A673 (cell line): ENCODE measurements around the gene PGLYRP3. TPM values are rescaled to one million over a fixed set of nuclear protein-coding genes. Genes with fewer than 3 reads are reported as not detected.

ENCODE experiments used
- BruUV-seq: library from RNA; stranded (reverse); fragments of 400-500 nt; replicated peaks from 2 replicates; lab custom pipeline; 2021; lab: Mats Ljungman, UMichigan
- CTCF ChIA-PET: fragments of 300-600 bp; sonication (Branson Sonifier 250); formaldehyde crosslinking; loops from one replicate; lab custom pipeline; 2022; ENCODE audit warnings: antibody characterized with exemption; lab: Charles Lee
- POLR2A ChIA-PET: fragments of 300-600 bp; sonication (Branson Sonifier 250); formaldehyde crosslinking; loops from one replicate; lab custom pipeline; 2022; ENCODE audit warnings: antibody characterized with exemption; ENCODE audit not compliant: low non-redundant PET; lab: Charles Lee
- DNase-seq: peaks from one replicate; pipeline ENCODE4 v3.0.0-alpha.2; 2015; ENCODE audit warnings: low spot score
- H3K27ac ChIP-seq: fragments of 200-600 bp; sonication (generic); 2 replicates; pipeline ENCODE4 v1.5.1; 2016; ENCODE audit warnings: mixed run types, low read depth, mild to moderate bottlenecking, mixed read lengths, antibody characterized with exemption, low read length; ENCODE audit not compliant: poor library complexity, severe bottlenecking
- H3K27me3 ChIP-seq: fragments of 200-600 bp; sonication (generic); replicated peaks from 2 replicates; pipeline ENCODE4 v1.6.1; 2017; ENCODE audit warnings: mixed run types, low read depth, mild to moderate bottlenecking, mixed read lengths, antibody characterized with exemption, low read length; ENCODE audit not compliant: insufficient read depth, poor library complexity
- H3K36me3 ChIP-seq: fragments of 200-600 bp; sonication (generic); 2 replicates; pipeline ENCODE4 v1.6.1; 2016; ENCODE audit warnings: mixed run types, mild to moderate bottlenecking, mixed read lengths, antibody characterized with exemption, low read length; ENCODE audit not compliant: insufficient read depth, poor library complexity, severe bottlenecking
- H3K4me1 ChIP-seq: fragments of 200-600 bp; sonication (generic); 2 replicates; pipeline ENCODE4 v1.6.1; 2017; ENCODE audit warnings: mixed run types, mild to moderate bottlenecking, mixed read lengths, antibody characterized with exemption, low read length; ENCODE audit not compliant: insufficient read depth, poor library complexity, severe bottlenecking
- H3K4me3 ChIP-seq: fragments of 200-600 bp; sonication (generic); 2 replicates; pipeline ENCODE4 v1.5.1; 2016; ENCODE audit warnings: low read depth, mixed run types, mild to moderate bottlenecking, mixed read lengths, low read length; ENCODE audit not compliant: poor library complexity, severe bottlenecking
- H3K9me3 ChIP-seq: fragments of 200-600 bp; sonication (generic); 2 replicates; pipeline ENCODE4 v1.6.1; 2016; ENCODE audit warnings: mixed run types, low read depth, mild to moderate bottlenecking, mixed read lengths, antibody characterized with exemption, low read length; ENCODE audit not compliant: poor library complexity, severe bottlenecking
- EZH2 ChIP-seq: fragments of 200-600 bp; sonication (generic); IDR thresholded peaks from 2 replicates; pipeline ENCODE4 v1.6.1; 2017; ENCODE audit warnings: borderline replicate concordance, low read depth, mild to moderate bottlenecking, mixed read lengths, antibody characterized with exemption, low read length; ENCODE audit not compliant: poor library complexity, severe bottlenecking
- intact Hi-C: fragments of 100-400 bp; cut with micrococcal nuclease; formaldehyde crosslinking; loops from one replicate; pipeline ENCODE4 v1.10.0; 2022; ENCODE audit not compliant: unreplicated experiment
- total RNA-seq: library from RNA; stranded (reverse); gene quantifications from 2 replicates; pipeline ENCODE4 v1.2.3, GENCODE V29; 2021
- TF ChIP-seq, protein P1 (sequence below): fragments of 300-800, 200-600 bp; sonication (generic); conservative IDR thresholded peaks from 2 replicates; pipeline ENCODE4 v1.5.1; 2017; ENCODE audit warnings: low read depth, mild to moderate bottlenecking, antibody characterized with exemption, low read length, moderate library complexity, mixed read lengths

The PGLYRP3 gene
- total RNA-seq, 1 experiment from 2014 or later = not detected

DNA sequence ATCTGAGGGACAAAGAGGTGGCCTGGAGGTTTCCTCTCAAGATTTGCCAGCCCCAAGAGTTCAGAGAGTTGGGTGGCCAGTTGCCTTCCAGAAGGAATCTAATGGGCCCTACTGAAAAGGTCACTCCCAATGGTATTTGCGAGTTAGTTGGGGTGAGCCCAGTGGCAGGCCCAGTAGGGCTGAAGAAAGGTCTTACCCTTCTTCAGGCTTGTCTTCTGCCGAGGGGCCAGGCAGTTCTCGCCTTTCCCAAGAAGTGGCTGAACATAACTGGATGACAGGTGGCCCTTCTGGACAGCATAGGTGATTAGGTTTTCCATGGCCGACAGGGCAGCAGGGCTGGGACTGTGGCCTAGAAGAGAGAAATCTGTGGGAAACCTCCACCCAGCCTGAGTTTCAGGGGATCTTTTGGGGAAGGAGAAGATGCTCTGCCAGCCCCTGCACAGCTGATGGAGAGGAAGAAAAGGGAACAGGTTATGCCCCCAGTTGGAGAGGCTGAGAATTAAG is 28.7 kb upstream of the PGLYRP3 start:
- TF ChIP-seq EZH2 = no peak
- TF ChIP-seq, protein P1, sequence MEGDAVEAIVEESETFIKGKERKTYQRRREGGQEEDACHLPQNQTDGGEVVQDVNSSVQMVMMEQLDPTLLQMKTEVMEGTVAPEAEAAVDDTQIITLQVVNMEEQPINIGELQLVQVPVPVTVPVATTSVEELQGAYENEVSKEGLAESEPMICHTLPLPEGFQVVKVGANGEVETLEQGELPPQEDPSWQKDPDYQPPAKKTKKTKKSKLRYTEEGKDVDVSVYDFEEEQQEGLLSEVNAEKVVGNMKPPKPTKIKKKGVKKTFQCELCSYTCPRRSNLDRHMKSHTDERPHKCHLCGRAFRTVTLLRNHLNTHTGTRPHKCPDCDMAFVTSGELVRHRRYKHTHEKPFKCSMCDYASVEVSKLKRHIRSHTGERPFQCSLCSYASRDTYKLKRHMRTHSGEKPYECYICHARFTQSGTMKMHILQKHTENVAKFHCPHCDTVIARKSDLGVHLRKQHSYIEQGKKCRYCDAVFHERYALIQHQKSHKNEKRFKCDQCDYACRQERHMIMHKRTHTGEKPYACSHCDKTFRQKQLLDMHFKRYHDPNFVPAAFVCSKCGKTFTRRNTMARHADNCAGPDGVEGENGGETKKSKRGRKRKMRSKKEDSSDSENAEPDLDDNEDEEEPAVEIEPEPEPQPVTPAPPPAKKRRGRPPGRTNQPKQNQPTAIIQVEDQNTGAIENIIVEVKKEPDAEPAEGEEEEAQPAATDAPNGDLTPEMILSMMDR = no peak
- Histone ChIP-seq H3K4me1 (no peaks in the 10 kb centered on the region), H3K9me3 (no peaks in the 10 kb centered on the region), H3K4me3 (no peak overlapping the region), H3K36me3 (no peaks in the 10 kb centered on the region), H3K27ac (no peak overlapping the region), H3K27me3 (peaks cover 81% of the 10 kb centered on the region)
- no TSS peak for BruUV-seq
- ChIA-PET CTCF (no interaction called here), POLR2A (no interaction called here)
- DNase-seq = no peak
- intact Hi-C loops = no loop called here

DNA sequence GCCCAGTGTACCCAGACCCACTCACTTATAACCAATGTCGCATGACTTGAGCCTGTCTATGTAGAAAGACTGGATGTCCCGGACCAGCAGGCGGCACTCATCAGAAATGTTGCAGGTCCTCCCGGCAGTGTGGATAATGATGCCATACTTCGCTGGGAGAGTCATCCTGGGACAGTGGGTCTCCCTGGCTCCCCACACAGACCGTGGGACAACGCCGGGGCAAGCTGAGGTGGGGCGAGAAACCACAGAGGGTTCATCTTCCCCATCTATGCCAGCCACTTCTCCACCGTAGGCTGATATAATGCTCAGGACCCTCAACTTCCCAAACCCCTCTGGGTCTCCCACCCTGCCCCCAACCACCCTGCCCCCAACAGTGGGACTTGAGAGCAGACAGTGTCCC is 27.6 kb upstream of the PGLYRP3 start:
- POLR2A ChIA-PET = no interaction called here
- peaks cover 71% of the 10 kb centered on the region for H3K27me3 ChIP-seq
- no peaks in the 10 kb centered on the region for H3K36me3 ChIP-seq
- intact Hi-C loops = no loop called here
- no peak overlapping the region for H3K27ac ChIP-seq
- no peaks in the 10 kb centered on the region for H3K9me3 ChIP-seq
- H3K4me1 ChIP-seq = no peaks in the 10 kb centered on the region
- BruUV-seq = no TSS peak
- H3K4me3 ChIP-seq = no peak overlapping the region
- no peak for TF ChIP-seq EZH2
- TF ChIP-seq, protein P1 = no peak
- CTCF ChIA-PET = no interaction called here
- no peak for DNase-seq

DNA sequence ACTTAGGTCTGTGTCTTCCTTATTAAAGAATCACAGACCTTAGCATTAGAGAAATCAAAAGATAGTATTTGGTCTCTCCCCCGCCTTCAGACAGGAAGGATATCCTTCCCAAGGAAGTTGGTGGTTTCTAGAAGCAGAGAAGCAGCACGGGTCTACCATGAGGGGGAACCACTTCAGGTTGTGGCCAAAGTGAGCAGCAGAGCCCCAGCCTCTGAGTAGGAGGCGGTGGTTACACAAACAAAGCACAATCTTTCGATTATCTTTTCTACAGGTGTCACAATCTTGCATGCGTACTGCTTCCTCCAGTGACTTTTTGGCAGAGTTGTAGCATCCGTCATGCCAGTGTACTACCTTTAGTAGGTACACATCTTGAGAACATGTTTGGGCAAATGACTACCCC is 27.1 kb upstream of the PGLYRP3 start:
- peaks cover 66% of the 10 kb centered on the region for H3K27me3 ChIP-seq
- no peak overlapping the region for H3K27ac ChIP-seq
- H3K4me3 ChIP-seq = no peak overlapping the region
- ChIA-PET CTCF (no interaction called here), POLR2A (no interaction called here)
- DNase-seq = no peak
- H3K4me1 ChIP-seq = no peaks in the 10 kb centered on the region
- intact Hi-C loops = no loop called here
- no peaks in the 10 kb centered on the region for H3K9me3 ChIP-seq
- TF ChIP-seq, protein P1 = no peak
- no peak for TF ChIP-seq EZH2
- no peaks in the 10 kb centered on the region for H3K36me3 ChIP-seq
- BruUV-seq = no TSS peak
